ENCODE data around the gene GUCY1B1.
A peak's percentile ranks its signal among the peaks of the same experiment; 100 is the strongest.

GUCY1B1 gene

DNA sequence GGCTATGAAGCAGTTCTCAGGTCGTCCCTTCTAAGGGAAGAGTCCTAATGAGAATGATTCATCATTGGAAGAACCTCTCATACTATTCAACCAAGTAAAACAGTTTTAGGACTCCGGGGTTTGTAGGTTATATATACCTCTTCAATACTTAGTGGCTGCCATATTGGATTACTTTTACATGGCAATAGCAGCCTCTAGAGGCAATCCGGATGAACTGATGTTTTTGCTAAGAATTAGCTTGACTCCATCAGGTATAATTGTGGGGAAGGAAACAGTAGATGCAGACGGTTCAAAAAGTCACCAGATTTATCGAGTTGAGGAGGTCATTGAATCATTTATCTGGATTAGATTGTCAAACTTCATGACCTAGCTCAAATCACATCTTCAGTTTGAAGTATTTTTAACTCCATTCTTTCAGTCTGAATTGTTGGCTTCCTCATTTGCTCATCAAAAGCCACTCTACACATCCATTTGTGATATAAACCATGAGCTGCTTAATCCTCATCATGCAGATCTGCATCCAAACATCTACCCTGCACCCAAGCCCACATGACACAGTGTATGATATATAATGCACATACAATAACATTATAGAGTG is 28.4 kb downstream of the GUCY1B1 start:
- TF ChIP-seq, protein P1, sequence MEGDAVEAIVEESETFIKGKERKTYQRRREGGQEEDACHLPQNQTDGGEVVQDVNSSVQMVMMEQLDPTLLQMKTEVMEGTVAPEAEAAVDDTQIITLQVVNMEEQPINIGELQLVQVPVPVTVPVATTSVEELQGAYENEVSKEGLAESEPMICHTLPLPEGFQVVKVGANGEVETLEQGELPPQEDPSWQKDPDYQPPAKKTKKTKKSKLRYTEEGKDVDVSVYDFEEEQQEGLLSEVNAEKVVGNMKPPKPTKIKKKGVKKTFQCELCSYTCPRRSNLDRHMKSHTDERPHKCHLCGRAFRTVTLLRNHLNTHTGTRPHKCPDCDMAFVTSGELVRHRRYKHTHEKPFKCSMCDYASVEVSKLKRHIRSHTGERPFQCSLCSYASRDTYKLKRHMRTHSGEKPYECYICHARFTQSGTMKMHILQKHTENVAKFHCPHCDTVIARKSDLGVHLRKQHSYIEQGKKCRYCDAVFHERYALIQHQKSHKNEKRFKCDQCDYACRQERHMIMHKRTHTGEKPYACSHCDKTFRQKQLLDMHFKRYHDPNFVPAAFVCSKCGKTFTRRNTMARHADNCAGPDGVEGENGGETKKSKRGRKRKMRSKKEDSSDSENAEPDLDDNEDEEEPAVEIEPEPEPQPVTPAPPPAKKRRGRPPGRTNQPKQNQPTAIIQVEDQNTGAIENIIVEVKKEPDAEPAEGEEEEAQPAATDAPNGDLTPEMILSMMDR (IDR thresholded peaks at IDR 0.05): peak; percentile 90

DNA sequence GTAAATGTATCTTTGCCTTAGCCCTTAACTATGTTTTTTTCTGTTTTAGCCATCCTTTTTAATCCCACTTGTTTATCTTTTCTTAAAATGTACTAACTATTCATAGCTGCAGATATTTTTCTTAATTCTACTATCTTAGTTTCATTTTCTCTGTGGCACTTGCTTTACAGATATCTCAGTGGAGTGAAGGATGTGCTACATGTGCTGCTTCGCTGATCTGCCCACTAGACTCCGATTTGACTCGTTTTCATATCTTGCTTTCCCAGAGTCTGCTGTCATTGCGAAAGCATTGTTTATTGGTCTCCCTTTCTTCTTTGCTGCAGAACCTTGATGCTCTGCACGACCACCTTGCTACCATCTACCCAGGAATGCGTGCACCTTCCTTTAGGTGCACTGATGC is 30.6 kb downstream of the GUCY1B1 start:
- TF ChIP-seq, protein P1 (IDR thresholded peaks at IDR 0.05): no peak

DNA sequence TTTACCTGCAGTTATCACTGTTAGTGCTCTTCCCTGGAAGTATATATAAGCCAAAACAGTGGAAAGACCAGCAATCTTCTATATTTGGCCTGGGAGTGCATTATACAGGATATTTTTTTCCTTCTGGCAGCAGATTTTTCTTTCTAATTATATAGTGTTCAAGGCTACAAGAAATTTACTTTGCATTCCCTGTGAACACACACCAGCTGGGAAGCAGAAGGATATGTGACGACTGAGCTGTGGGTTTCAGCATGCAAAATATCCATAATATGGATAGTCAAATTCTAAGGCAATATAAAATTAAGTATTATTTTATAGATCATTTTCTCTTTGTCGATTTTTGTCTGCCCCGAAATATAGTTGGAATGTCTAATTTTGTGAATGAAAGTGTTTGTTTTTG is 31.2 kb downstream of the GUCY1B1 start:
- TF ChIP-seq, protein P1 (IDR thresholded peaks at IDR 0.05): no peak

DNA sequence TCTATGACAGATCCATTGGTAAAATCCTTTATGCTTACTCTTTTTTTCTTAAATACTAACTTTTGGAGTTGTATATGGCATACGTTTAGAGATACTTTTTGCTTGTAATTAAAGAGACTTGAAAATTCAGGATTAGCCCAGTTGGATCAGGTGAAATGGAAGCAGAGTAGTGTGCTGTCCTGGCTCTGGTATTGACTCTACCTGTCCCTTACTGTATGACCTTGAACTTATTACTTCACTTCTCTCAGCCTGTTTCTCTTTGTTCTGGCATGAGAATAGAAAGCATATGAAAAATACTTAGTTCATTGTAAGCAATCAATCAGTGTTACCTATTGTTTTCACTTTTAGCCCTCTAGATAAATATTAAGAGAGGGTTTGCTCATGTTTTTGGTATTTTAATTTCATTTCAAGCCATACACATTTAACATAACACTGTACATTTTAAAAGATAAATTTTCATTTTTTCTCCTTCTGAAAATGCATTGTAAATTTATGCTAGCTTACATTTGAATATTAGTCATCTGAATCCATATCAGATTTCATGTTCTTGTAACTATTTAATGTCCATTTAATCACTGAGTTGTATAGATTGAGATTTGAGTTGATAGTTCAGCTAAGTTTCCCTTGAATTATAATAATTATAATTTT is 35.9 kb downstream of the GUCY1B1 start:
- TF ChIP-seq, protein P1 (IDR thresholded peaks at IDR 0.05): no peak

DNA sequence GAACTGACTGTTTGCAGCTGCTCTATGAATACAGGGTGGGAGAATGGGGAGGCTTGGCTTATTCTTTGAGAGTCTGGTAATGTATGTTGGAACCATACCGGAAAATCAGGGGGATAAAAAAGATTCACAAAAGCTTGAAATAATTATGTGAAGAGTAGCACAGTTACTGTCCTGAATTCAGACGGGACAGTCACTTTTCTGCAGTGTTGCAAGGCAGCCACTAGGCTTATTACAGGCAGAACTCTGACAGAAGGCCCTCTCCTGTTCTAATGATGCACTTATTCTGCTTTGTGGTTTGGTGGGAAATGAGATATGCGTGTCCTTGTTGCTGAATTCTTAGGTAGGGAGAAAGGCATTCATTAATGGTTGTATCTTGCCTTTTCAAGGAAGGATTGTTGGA is 37.2 kb downstream of the GUCY1B1 start:
- TF ChIP-seq, protein P1 (IDR thresholded peaks at IDR 0.05): peak; percentile 29; the same call in 1 of the 2 replicates

DNA sequence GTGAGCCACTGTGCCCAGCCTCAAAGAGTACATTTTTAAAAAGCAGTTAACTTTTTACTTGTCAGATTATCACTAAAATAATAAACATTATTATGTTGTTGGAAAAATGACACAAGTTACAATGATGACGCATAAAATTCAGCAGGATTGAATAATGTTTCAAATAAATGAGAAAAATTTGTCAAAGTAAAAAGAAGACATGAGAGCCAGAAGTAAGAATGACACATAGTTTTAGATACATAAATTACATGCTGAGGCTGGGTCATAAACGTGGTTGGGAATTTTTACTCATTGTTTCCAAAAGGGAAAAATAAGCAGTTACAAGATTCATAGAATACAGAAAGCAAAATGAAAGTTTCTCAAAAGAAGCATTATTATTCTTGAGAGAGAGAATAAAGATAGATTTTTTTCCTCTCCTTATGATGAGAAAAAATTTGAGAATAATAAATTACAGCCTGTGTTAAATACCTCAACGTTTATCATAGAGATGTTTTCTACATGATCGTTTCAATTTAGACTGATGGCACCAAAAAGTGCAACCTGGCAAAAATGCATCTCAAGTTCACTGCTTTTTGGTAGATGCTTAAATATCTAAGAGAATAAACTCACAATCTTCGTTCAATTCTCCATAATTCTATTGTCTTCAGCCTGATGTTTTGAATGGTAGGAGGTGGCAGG is 40.4 kb downstream of the GUCY1B1 start:
- TF ChIP-seq, protein P1 (IDR thresholded peaks at IDR 0.05): no peak

DNA sequence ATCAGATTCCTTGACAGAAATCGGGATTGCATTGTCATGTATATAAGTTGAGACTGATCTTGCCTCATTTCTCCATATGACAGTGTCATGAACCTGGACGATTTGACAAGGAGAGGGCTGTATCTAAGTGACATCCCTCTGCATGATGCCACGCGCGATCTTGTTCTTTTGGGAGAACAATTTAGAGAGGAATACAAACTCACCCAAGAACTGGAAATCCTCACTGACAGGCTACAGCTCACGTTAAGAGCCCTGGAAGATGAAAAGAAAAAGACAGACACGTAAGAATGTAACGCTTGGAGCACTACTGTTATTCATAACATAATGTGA is 40.9 kb downstream of the GUCY1B1 start:
- TF ChIP-seq, protein P1 (IDR thresholded peaks at IDR 0.05): no peak
